Psoas muscle (tissue), 8 donors: Measurements from ENCODE around the gene PRLR. TPM values are rescaled to one million over a fixed set of nuclear protein-coding genes. Genes with fewer than 3 reads are reported as not detected.

Experiments used
- ATAC-seq, 4 donors: fragments of 200-7000 bp; cut with Tn5 transposase; one replicate each; pipeline ENCODE4 v1.9.1; 2020; ENCODE audit warnings: moderate library complexity in 3 of 4, mild to moderate bottlenecking in 2 of 4
- DNase-seq, 2 donors: peaks; one replicate each; pipeline ENCODE4 v3.0.0-alpha.2; 2020
- H3K27ac ChIP-seq: fragments of 200-600 bp; one replicate; pipeline ENCODE4 v1.8.0; 2022
- H3K27me3 ChIP-seq, 3 donors: fragments of 200-600 bp in 1 of 3; one replicate each; pipeline versions ENCODE4 v1.6.1 to v1.8.0; 2013 to 2022; ENCODE audit warnings: low read length in 2 of 3, mild to moderate bottlenecking in 2 of 3, moderate library complexity in 1 of 3; ENCODE audit not compliant: insufficient read depth in 3 of 3
- H3K36me3 ChIP-seq, 2 donors: fragments of 200-600 bp in 1 of 2; one replicate each; pipeline versions ENCODE4 v1.6.1 to v1.8.0; 2013 to 2022; ENCODE audit warnings: low read depth in 1 of 2, mild to moderate bottlenecking in 1 of 2, moderate library complexity in 1 of 2; ENCODE audit not compliant: insufficient read depth in 1 of 2
- H3K4me1 ChIP-seq: fragments of 200-600 bp; one replicate; pipeline ENCODE4 v1.8.0; 2022
- H3K4me3 ChIP-seq: fragments of 200-600 bp; one replicate; pipeline ENCODE4 v1.8.0; 2022; ENCODE audit warnings: mild to moderate bottlenecking
- H3K9me3 ChIP-seq: fragments of 200-600 bp; one replicate; pipeline ENCODE4 v1.8.0; 2022
- WGBS, 3 donors: extraction: QIAGEN DNeasy Blood & Tissue Kit; methylation state at CpG; one replicate each; pipeline versions ENCODE4 v1.1.6 to v1.1.7; 2013; 5-methylcytosine and 5-hydroxymethylcytosine counted together
- intact Hi-C, 2 donors: fragments of 100-400 bp; cut with DNase I; formaldehyde crosslinking; loops; one replicate each; pipeline versions ENCODE4 v1.11.0 to v1.14.2; 2022
- polyA plus RNA-seq, 3 donors: library from polyadenylated mRNA; stranded (reverse); fragments of 200-250 nt; gene quantifications; one replicate each; pipeline ENCODE4 v1.2.3, GENCODE V29; 2013
- total RNA-seq, 4 donors: library from RNA; stranded (reverse); fragmentation: NEBNext Ultra II Directional in 2 of 4; extraction: Animal tissue kit (Norgen Biotek cat#: 25700) in 2 of 4; gene quantifications; one replicate each; pipeline versions ENCODE4 v1.2.1 to v1.2.4, GENCODE V29; 2021 to 2023
- TF ChIP-seq, protein P1 (sequence below): fragments of 200-600 bp; IDR thresholded peaks from one replicate; pipeline ENCODE4 v1.8.0; 2022; ENCODE audit warnings: antibody characterized with exemption
- donor health status: healthy with polysubstance abuse.
- donor health status: DM: no; HTN: no; CAD: no; lungs with moderate emphysema.
- donor health status: Bipolar disorder and iron deficiency.
- donor health status: healthy.
- donor health status: DM: yes; HTN: yes; CAD: no.
- donor health status: DM: no; HTN: no; CAD: no.
- donor health status: DM: no; HTN: no; CAD: no.
- donor health status: DM: yes; HTN: yes; CAD: no.

PRLR gene
- total and polyA plus RNA-seq, 7 donors = 0.03 to 0.32 (median 0.09) TPM

DNA sequence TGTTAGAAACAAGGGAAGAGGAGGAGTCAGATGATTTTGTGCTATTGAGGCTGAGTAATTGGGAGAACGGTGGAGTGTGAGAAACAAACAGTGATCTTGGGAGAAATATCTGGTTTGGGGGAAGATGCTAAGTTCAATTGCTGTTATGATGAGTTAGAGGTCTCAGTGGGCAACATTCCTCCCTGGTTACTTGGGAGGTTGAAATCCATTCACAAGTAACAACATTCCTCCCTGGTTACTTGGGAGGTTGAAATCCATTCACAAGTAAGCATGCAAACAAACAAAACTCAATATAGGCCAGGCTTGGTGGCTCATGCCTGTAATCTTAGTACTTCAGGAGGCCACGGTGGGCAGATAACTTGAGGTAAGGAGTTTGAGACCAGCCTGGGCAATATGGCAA, 221.3 kb downstream of the PRLR start:
- 74 to 81% (median 75%) methylated on average over 2 of the region's 2 CpGs for WGBS, 3 donors
- TF ChIP-seq, protein P1, sequence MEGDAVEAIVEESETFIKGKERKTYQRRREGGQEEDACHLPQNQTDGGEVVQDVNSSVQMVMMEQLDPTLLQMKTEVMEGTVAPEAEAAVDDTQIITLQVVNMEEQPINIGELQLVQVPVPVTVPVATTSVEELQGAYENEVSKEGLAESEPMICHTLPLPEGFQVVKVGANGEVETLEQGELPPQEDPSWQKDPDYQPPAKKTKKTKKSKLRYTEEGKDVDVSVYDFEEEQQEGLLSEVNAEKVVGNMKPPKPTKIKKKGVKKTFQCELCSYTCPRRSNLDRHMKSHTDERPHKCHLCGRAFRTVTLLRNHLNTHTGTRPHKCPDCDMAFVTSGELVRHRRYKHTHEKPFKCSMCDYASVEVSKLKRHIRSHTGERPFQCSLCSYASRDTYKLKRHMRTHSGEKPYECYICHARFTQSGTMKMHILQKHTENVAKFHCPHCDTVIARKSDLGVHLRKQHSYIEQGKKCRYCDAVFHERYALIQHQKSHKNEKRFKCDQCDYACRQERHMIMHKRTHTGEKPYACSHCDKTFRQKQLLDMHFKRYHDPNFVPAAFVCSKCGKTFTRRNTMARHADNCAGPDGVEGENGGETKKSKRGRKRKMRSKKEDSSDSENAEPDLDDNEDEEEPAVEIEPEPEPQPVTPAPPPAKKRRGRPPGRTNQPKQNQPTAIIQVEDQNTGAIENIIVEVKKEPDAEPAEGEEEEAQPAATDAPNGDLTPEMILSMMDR = no peak
- H3K4me3 ChIP-seq = no peak overlapping the region
- no peak for ATAC-seq
- intact Hi-C loops = loop anchor here in 1 of 2 donors (10.0 kb wide), 2 partner anchors 484 to 524 kb away; no protein-coding TSS in a partner anchor
- no peaks in the 10 kb centered on the region for H3K36me3 ChIP-seq
- no peaks in the 10 kb centered on the region for H3K4me1 ChIP-seq
- no peak for DNase-seq
- no peaks in the 10 kb centered on the region for H3K9me3 ChIP-seq
- no peak overlapping the region for H3K27ac ChIP-seq
- H3K27me3 ChIP-seq = peaks cover 0 to 4% (median 0%) of the 10 kb centered on the region in 3 donors

DNA sequence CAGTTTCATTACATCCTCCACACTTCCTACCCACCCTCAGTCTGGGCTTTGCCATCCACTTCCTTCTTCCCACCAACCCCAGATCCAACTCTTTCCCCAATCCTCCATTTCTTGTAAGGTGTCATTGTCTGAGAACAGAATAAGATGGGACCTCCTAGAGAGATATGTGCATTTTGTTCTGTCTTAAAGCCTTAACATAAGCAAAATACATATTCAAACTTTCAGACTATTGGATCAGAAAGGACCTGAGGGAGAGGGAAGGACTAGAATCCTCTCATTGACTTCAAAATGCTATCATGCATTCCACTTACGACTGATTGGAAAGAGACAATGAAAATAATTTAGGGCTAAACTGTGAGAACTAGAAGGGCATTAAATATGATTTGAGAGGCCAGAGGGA, 225.5 kb downstream of the PRLR start:
- Histone ChIP-seq H3K36me3 (no peaks in the 10 kb centered on the region), H3K9me3 (no peaks in the 10 kb centered on the region), H3K27ac (no peak overlapping the region), H3K4me1 (no peaks in the 10 kb centered on the region), H3K27me3 (peaks cover 0 to 4% (median 0%) of the 10 kb centered on the region in 3 donors), H3K4me3 (no peak overlapping the region)
- no peak for ATAC-seq
- TF ChIP-seq, protein P1 = no peak
- DNase-seq = no peak
- intact Hi-C loops = loop anchor here in 1 of 2 donors (10.0 kb wide), 2 partner anchors 480 to 520 kb away; no protein-coding TSS in a partner anchor
- WGBS, 3 donors = 73 to 92% (median 84%) methylated on average over 1 of the region's 1 CpG

DNA sequence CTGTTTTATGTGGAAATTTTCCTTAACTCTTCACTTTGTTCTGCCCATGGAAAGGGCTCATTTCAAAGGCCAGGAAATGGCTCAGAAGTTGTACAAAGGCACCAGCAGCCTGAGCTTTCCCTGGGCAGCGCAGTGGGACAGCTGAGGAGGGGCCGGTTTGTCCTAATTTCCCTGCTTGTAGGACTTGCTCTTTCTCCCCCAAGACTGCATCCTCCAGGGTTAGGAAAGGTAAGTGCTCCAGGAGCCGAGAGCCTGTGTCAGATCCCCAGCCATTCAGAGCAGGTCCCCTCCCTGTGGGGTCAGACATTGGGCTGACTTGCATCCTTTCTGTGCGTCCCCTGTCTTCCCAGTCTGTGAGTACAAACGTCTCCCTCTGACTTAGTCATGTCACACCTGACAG, 226.1 kb downstream of the PRLR start:
- Histone ChIP-seq H3K4me1 (no peaks in the 10 kb centered on the region), H3K9me3 (no peaks in the 10 kb centered on the region), H3K27ac (no peak overlapping the region), H3K36me3 (no peaks in the 10 kb centered on the region), H3K4me3 (no peak overlapping the region), H3K27me3 (peaks cover 0 to 4% (median 0%) of the 10 kb centered on the region in 3 donors)
- intact Hi-C loops = loop anchor here in 1 of 2 donors (10.0 kb wide), 2 partner anchors 479 to 519 kb away; no protein-coding TSS in a partner anchor
- no peak for DNase-seq
- WGBS, 3 donors = 59 to 67% (median 65%) methylated on average over 5 of the region's 5 CpGs
- ATAC-seq = no peak
- TF ChIP-seq, protein P1 = no peak

DNA sequence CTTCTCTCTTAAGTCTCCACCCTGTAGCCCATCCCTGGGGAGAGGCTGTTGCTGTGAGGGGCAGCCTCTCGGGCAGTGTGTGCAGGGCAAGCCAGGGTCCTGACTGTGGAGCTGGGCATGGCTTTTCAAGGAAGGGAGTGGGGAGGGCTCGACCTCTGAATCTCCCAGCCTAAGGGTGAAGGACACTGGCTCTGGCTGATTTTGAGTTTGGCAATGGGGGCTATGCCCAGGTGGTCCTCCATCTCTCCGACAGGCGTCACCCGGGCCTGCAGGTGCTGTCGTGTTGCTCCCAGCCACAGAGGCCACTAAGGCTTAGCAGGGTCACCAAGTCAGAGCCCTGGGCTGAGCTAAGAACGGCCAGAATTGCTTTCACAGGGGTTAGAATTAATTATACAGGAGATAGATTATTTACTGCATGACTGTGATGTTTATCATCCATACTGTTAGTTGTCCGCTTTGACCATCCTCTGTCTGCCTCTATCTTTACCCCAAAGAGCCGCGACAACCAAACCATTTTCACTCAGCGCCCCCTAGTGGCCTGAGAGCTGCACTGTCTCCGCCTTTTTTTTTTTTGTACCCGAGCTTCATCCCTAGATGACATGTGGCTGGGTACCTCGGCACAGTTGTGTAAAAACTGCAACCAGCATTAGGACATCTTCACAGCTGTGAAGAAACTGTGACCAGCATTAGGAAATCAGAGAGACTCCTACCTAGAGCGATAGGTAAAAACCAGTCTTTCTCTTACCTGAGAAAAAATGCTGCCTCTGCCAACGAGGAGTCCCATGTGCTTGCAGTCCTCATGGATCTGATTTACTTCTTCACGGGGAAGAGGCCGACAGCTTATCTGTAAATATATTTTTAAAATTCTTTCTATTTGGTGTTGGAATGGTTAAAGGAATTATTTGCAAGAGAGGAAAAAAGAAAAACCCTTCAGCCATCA, 227.0 kb downstream of the PRLR start:
- H3K27me3 ChIP-seq = peaks cover 0 to 4% (median 0%) of the 10 kb centered on the region in 3 donors
- H3K27ac ChIP-seq = no peak overlapping the region
- H3K4me3 ChIP-seq = no peak overlapping the region
- no peaks in the 10 kb centered on the region for H3K9me3 ChIP-seq
- H3K36me3 ChIP-seq = no peaks in the 10 kb centered on the region
- DNase-seq = peak; percentile 43 to 57
- ATAC-seq = peak; percentile 32 to 62 (median 58)
- WGBS, 3 donors = 38 to 41% (median 39%) methylated on average over 18 of the region's 18 CpGs
- TF ChIP-seq, protein P1 = peak; percentile 76
- intact Hi-C loops = loop anchor here in 1 of 2 donors (10.0 kb wide), 2 partner anchors 478 to 518 kb away; no protein-coding TSS in a partner anchor
- H3K4me1 ChIP-seq = no peaks in the 10 kb centered on the region
